ENCODE measurements around the gene RBM18.

DNA sequence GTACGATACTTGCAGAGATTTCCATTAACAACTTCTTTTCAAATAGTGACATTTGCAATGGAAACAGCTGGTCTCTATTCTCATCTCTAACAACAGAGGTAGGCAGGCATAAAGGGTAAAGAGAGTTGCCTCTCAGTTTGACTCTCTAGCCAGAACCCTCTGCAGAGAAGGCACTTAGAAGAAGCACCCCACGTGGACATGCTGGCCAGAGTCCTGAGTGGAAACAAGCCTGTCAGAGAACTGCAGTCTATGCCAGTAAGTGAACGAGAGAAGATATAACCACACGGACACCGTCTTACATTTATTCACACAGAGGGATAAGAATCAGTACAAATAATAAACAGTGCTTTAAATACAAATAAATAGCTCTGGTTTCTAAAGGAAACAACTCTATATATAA lies 24.9 kb downstream of the RBM18 start:
- TF ChIP-seq POLR2A (IDR thresholded peaks at IDR 0.05), result no peak
- TF ChIP-seq, protein P1, sequence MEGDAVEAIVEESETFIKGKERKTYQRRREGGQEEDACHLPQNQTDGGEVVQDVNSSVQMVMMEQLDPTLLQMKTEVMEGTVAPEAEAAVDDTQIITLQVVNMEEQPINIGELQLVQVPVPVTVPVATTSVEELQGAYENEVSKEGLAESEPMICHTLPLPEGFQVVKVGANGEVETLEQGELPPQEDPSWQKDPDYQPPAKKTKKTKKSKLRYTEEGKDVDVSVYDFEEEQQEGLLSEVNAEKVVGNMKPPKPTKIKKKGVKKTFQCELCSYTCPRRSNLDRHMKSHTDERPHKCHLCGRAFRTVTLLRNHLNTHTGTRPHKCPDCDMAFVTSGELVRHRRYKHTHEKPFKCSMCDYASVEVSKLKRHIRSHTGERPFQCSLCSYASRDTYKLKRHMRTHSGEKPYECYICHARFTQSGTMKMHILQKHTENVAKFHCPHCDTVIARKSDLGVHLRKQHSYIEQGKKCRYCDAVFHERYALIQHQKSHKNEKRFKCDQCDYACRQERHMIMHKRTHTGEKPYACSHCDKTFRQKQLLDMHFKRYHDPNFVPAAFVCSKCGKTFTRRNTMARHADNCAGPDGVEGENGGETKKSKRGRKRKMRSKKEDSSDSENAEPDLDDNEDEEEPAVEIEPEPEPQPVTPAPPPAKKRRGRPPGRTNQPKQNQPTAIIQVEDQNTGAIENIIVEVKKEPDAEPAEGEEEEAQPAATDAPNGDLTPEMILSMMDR (IDR thresholded peaks at IDR 0.05), result no peak
